GM12878 (cell line): ENCODE measurements around the gene POLRMT.
A peak's percentile ranks its signal among the peaks of the same experiment; 100 is the strongest.

Source experiments
- CREM ChIP-seq: IDR thresholded peaks from 2 replicates; pipeline ENCODE4 v1.6.1; 2014; ENCODE audit warnings: antibody characterized with exemption, low read depth
- CTCF ChIP-seq, 3 experiments: IDR thresholded peaks in 2 of 3; conservative IDR thresholded peaks in 1 of 3; 2 replicates each; pipeline ENCODE4 v1.5.1; 2011; ENCODE audit warnings: low read depth in 3 of 3, low read length in 3 of 3, mild to moderate bottlenecking in 3 of 3, control low read depth in 2 of 3, moderate library complexity in 2 of 3, inconsistent platforms in 1 of 3, mixed read lengths in 1 of 3; ENCODE audit not compliant: control insufficient read depth in 2 of 3, insufficient read depth in 1 of 3; ENCODE audit errors: extremely low read depth in 1 of 3
- ELK1 ChIP-seq: IDR thresholded peaks from 2 replicates; pipeline ENCODE4 v1.6.1; 2012; ENCODE audit warnings: low read depth, low read length, improper control_type of control experiment
- EP300 ChIP-seq, 2 experiments: fragments of 150-350 bp in 1 of 2; IDR thresholded peaks; 2 replicates each; pipeline ENCODE4 v1.6.1; 2011 to 2012; ENCODE audit warnings: low read depth in 2 of 2, low read length in 2 of 2, borderline replicate concordance in 1 of 2, improper control_type of control experiment in 1 of 2, inconsistent platforms in 1 of 2; ENCODE audit not compliant: control insufficient read depth in 1 of 2
- MXI1 ChIP-seq: fragments of 150-350 bp; IDR thresholded peaks from 2 replicates; pipeline ENCODE4 v1.6.1; 2011; ENCODE audit warnings: low read depth, mild to moderate bottlenecking, inconsistent platforms, low read length, improper control_type of control experiment
- POLR2A ChIP-seq: IDR thresholded peaks from 2 replicates; pipeline ENCODE4 v1.6.1; 2011; ENCODE audit warnings: low read depth, mild to moderate bottlenecking, low read length
- REST ChIP-seq: IDR thresholded peaks from 2 replicates; pipeline ENCODE4 v1.6.1; 2012; ENCODE audit warnings: mild to moderate bottlenecking, low read depth, low read length
- SMARCA5 ChIP-seq: fragments of 450-650 bp; IDR thresholded peaks from 2 replicates; pipeline ENCODE4 v1.6.1; 2017; ENCODE audit warnings: mild to moderate bottlenecking
- SP1 ChIP-seq: IDR thresholded peaks from one replicate; pipeline ENCODE4 v1.6.1; 2011; ENCODE audit warnings: low read depth, low read length
- SUZ12 ChIP-seq: fragments of 200-600 bp; sonication (generic); IDR thresholded peaks from one replicate; pipeline ENCODE4 v1.6.1; 2018; ENCODE audit warnings: antibody characterized with exemption, mild to moderate bottlenecking; ENCODE audit not compliant: unreplicated experiment
- TARDBP ChIP-seq: IDR thresholded peaks from 2 replicates; pipeline ENCODE4 v1.6.1; 2016; ENCODE audit warnings: borderline replicate concordance

- no peak for TF ChIP-seq SMARCA5
- no peak for TF ChIP-seq REST
- TF ChIP-seq TARDBP = no peak
- TF ChIP-seq EP300 (IDR thresholded peaks at IDR 0.05; ENCODE audit: borderline replicate concordance in 1 of 2, control insufficient read depth in 1 of 2, low read depth in 2 of 2, low read length in 2 of 2) = no peak; a peak in 1 of 4 replicates
- no peak for TF ChIP-seq CTCF (IDR thresholded peaks at IDR 0.05 in 2 of 3, conservative IDR thresholded peaks at IDR 0.05 in 1 of 3; ENCODE audit: control insufficient read depth in 2 of 3, extremely low read depth in 1 of 3, insufficient read depth in 1 of 3, low read depth in 3 of 3, low read length in 3 of 3)
- peak; percentile 33 for TF ChIP-seq SP1
- TF ChIP-seq MXI1 = no peak
- TF ChIP-seq POLR2A = no peak
- TF ChIP-seq SUZ12 = no peak
- no peak for TF ChIP-seq ELK1
- TF ChIP-seq CREM = peak; percentile 42; the same call in 1 of the 2 replicates
Observed at GRCh38 chr19:674282-675151, 41.2 kb upstream of the POLRMT start.
